GM21786 (cell line): ENCODE data around the gene TFF1.

ENCODE experiments used
- ATAC-seq: cut with Tn5 transposase; IDR thresholded peaks from one replicate; pipeline ENCODE4 v1.9.1; 2021; ENCODE audit not compliant: unreplicated experiment

The TFF1 gene

GRCh38 chr21:42382915-42383314 lies 16.6 kb upstream of the TFF1 start:
- ATAC-seq: no peak

- no peak for ATAC-seq
Measured at GRCh38 chr21:42381347-42381984, 15.1 kb upstream of the TFF1 start.

GRCh38 chr21:42379426-42380215 lies 13.3 kb upstream of the TFF1 start:
- ATAC-seq: no peak

GRCh38 chr21:42378418-42378817 lies 12.1 kb upstream of the TFF1 start:
- no peak for ATAC-seq

GRCh38 chr21:42377951-42378340 lies 11.6 kb upstream of the TFF1 start:
- no peak for ATAC-seq

- ATAC-seq: no peak
Measured at GRCh38 chr21:42377211-42377950, 11.0 kb upstream of the TFF1 start.

- ATAC-seq: no peak
Measured at GRCh38 chr21:42376338-42376982, 10.1 kb upstream of the TFF1 start.

GRCh38 chr21:42375966-42376337 lies 9.6 kb upstream of the TFF1 start:
- no peak for ATAC-seq

- no peak for ATAC-seq
Measured at GRCh38 chr21:42375506-42375905, 9.2 kb upstream of the TFF1 start.

- no peak for ATAC-seq
Measured at GRCh38 chr21:42374864-42375499, 8.6 kb upstream of the TFF1 start.

- ATAC-seq: no peak
Measured at GRCh38 chr21:42374457-42374856, 8.1 kb upstream of the TFF1 start.

GRCh38 chr21:42373908-42374455 lies 7.6 kb upstream of the TFF1 start:
- no peak for ATAC-seq

- ATAC-seq: no peak
Measured at GRCh38 chr21:42373196-42373907, 7.0 kb upstream of the TFF1 start.

GRCh38 chr21:42370894-42371654 lies 4.7 kb upstream of the TFF1 start:
- ATAC-seq: no peak

- no peak for ATAC-seq
Measured at GRCh38 chr21:42369821-42370220, 3.5 kb upstream of the TFF1 start.

- no peak for ATAC-seq
Measured at GRCh38 chr21:42367367-42368165, 1.2 kb upstream of the TFF1 start.

GRCh38 chr21:42365770-42366169 lies 565 bp downstream of the TFF1 start:
- no peak for ATAC-seq

GRCh38 chr21:42364304-42364865 lies 1.9 kb downstream of the TFF1 start:
- no peak for ATAC-seq
